ENCODE results near the gene PPARG. TPM values are rescaled to one million over a fixed set of nuclear protein-coding genes. Genes with fewer than 3 reads are reported as not detected.
A peak's percentile ranks its signal among the peaks of the same experiment; 100 is the strongest.

Gene PPARG
- total RNA-seq, 2 donors from 2014 or later = 1.5 to 18.3 TPM

- peaks cover 4% of the 10 kb centered on the region for H3K27me3 Mint-ChIP-seq
- ATAC-seq (replicated peaks) = no peak
- H3K9me3 Mint-ChIP-seq = no peaks in the 10 kb centered on the region
- H3K27ac Mint-ChIP-seq = no peak overlapping the region
- no peaks in the 10 kb centered on the region for H3K4me1 Mint-ChIP-seq
- H3K36me3 Mint-ChIP-seq (ENCODE audit: low read depth) = no peaks in the 10 kb centered on the region
- H3K4me3 Mint-ChIP-seq = no peak overlapping the region
These were observed 67.3 kb downstream of the PPARG start for GRCh38 chr3:12356175-12356574.

GRCh38 chr3:12356996-12357395, 68.1 kb downstream of the PPARG start:
- no peak overlapping the region for H3K4me3 Mint-ChIP-seq
- ATAC-seq (replicated peaks) = no peak
- no peak overlapping the region for H3K27ac Mint-ChIP-seq
- H3K9me3 Mint-ChIP-seq = no peaks in the 10 kb centered on the region
- no peaks in the 10 kb centered on the region for H3K4me1 Mint-ChIP-seq
- peaks cover 4% of the 10 kb centered on the region for H3K27me3 Mint-ChIP-seq
- no peaks in the 10 kb centered on the region for H3K36me3 Mint-ChIP-seq (ENCODE audit: low read depth)

GRCh38 chr3:12357456-12357855, 68.6 kb downstream of the PPARG start:
- Mint-ChIP-seq H3K36me3 (ENCODE audit: low read depth) (no peaks in the 10 kb centered on the region), H3K4me3 (no peak overlapping the region), H3K9me3 (no peaks in the 10 kb centered on the region), H3K27ac (no peak overlapping the region), H3K27me3 (peaks cover 4% of the 10 kb centered on the region), H3K4me1 (no peaks in the 10 kb centered on the region)
- ATAC-seq (replicated peaks) = no peak

GRCh38 chr3:12363397-12364195, 74.7 kb downstream of the PPARG start:
- Mint-ChIP-seq H3K27me3 (no peaks in the 10 kb centered on the region), H3K27ac (no peak overlapping the region), H3K9me3 (peaks cover 6% of the 10 kb centered on the region), H3K4me3 (no peak overlapping the region), H3K36me3 (ENCODE audit: low read depth) (no peaks in the 10 kb centered on the region), H3K4me1 (peaks cover 10% of the 10 kb centered on the region)
- no peak for ATAC-seq (replicated peaks)

GRCh38 chr3:12367346-12367745, 78.5 kb downstream of the PPARG start:
- no peaks in the 10 kb centered on the region for H3K27me3 Mint-ChIP-seq
- peaks cover 15% of the 10 kb centered on the region for H3K4me1 Mint-ChIP-seq
- no peak overlapping the region for H3K4me3 Mint-ChIP-seq
- peaks cover 6% of the 10 kb centered on the region for H3K9me3 Mint-ChIP-seq
- ATAC-seq (replicated peaks) = no peak
- no peaks in the 10 kb centered on the region for H3K36me3 Mint-ChIP-seq (ENCODE audit: low read depth)
- H3K27ac Mint-ChIP-seq = no peak overlapping the region

- H3K27ac Mint-ChIP-seq = no peak overlapping the region
- ATAC-seq (replicated peaks) = no peak
- H3K9me3 Mint-ChIP-seq = peaks cover 2% of the 10 kb centered on the region
- no peaks in the 10 kb centered on the region for H3K36me3 Mint-ChIP-seq (ENCODE audit: low read depth)
- no peak overlapping the region for H3K4me3 Mint-ChIP-seq
- peaks cover 8% of the 10 kb centered on the region for H3K4me1 Mint-ChIP-seq
- H3K27me3 Mint-ChIP-seq = peaks cover 6% of the 10 kb centered on the region
These were observed 80.2 kb downstream of the PPARG start for GRCh38 chr3:12369029-12369428.

- no peak overlapping the region for H3K4me3 Mint-ChIP-seq
- H3K4me1 Mint-ChIP-seq = peaks cover 5% of the 10 kb centered on the region
- H3K27me3 Mint-ChIP-seq = peaks cover 6% of the 10 kb centered on the region
- no peak overlapping the region for H3K27ac Mint-ChIP-seq
- peak; percentile 69 for ATAC-seq (replicated peaks)
- H3K9me3 Mint-ChIP-seq = no peaks in the 10 kb centered on the region
- H3K36me3 Mint-ChIP-seq (ENCODE audit: low read depth) = no peaks in the 10 kb centered on the region
These were observed 80.7 kb downstream of the PPARG start for GRCh38 chr3:12369598-12369997.

- Mint-ChIP-seq H3K36me3 (ENCODE audit: low read depth) (no peaks in the 10 kb centered on the region), H3K4me1 (peaks cover 5% of the 10 kb centered on the region), H3K4me3 (no peak overlapping the region), H3K27ac (no peak overlapping the region), H3K27me3 (peaks cover 6% of the 10 kb centered on the region), H3K9me3 (no peaks in the 10 kb centered on the region)
- ATAC-seq (replicated peaks) = no peak
These were observed 81.9 kb downstream of the PPARG start for GRCh38 chr3:12370758-12371157.

- ATAC-seq (replicated peaks) = peak; percentile 23
- Mint-ChIP-seq H3K4me3 (no peak overlapping the region), H3K27me3 (peaks cover 6% of the 10 kb centered on the region), H3K4me1 (peaks cover 5% of the 10 kb centered on the region), H3K27ac (no peak overlapping the region), H3K36me3 (ENCODE audit: low read depth) (no peaks in the 10 kb centered on the region), H3K9me3 (no peaks in the 10 kb centered on the region)
These were observed 82.8 kb downstream of the PPARG start for GRCh38 chr3:12371525-12372140.

GRCh38 chr3:12372741-12373280, 83.9 kb downstream of the PPARG start:
- ATAC-seq (replicated peaks) = no peak
- Mint-ChIP-seq H3K9me3 (no peaks in the 10 kb centered on the region), H3K27me3 (peaks cover 6% of the 10 kb centered on the region), H3K4me3 (no peak overlapping the region), H3K27ac (no peak overlapping the region), H3K4me1 (peaks cover 5% of the 10 kb centered on the region), H3K36me3 (ENCODE audit: low read depth) (no peaks in the 10 kb centered on the region)

- Mint-ChIP-seq H3K9me3 (no peaks in the 10 kb centered on the region), H3K27me3 (peaks cover 6% of the 10 kb centered on the region), H3K4me1 (no peaks in the 10 kb centered on the region), H3K4me3 (no peak overlapping the region), H3K36me3 (ENCODE audit: low read depth) (no peaks in the 10 kb centered on the region), H3K27ac (no peak overlapping the region)
- no peak for ATAC-seq (replicated peaks)
These were observed 86.7 kb downstream of the PPARG start for GRCh38 chr3:12375572-12375971.

GRCh38 chr3:12379640-12380429, 91.0 kb downstream of the PPARG start:
- H3K4me3 Mint-ChIP-seq = no peak overlapping the region
- no peak for ATAC-seq (replicated peaks)
- no peaks in the 10 kb centered on the region for H3K27me3 Mint-ChIP-seq
- peaks cover 6% of the 10 kb centered on the region for H3K4me1 Mint-ChIP-seq
- no peaks in the 10 kb centered on the region for H3K9me3 Mint-ChIP-seq
- H3K27ac Mint-ChIP-seq = no peak overlapping the region
- H3K36me3 Mint-ChIP-seq (ENCODE audit: low read depth) = no peaks in the 10 kb centered on the region

- H3K27ac Mint-ChIP-seq = no peak overlapping the region
- ATAC-seq (replicated peaks) = no peak
- H3K4me3 Mint-ChIP-seq = no peak overlapping the region
- H3K9me3 Mint-ChIP-seq = no peaks in the 10 kb centered on the region
- H3K36me3 Mint-ChIP-seq (ENCODE audit: low read depth) = no peaks in the 10 kb centered on the region
- peaks cover 6% of the 10 kb centered on the region for H3K4me1 Mint-ChIP-seq
- no peaks in the 10 kb centered on the region for H3K27me3 Mint-ChIP-seq
These were observed 91.6 kb downstream of the PPARG start for GRCh38 chr3:12380461-12380860.

GRCh38 chr3:12381199-12381598, 92.3 kb downstream of the PPARG start:
- H3K9me3 Mint-ChIP-seq = no peaks in the 10 kb centered on the region
- no peak overlapping the region for H3K4me3 Mint-ChIP-seq
- H3K27ac Mint-ChIP-seq = no peak overlapping the region
- no peaks in the 10 kb centered on the region for H3K36me3 Mint-ChIP-seq (ENCODE audit: low read depth)
- H3K27me3 Mint-ChIP-seq = no peaks in the 10 kb centered on the region
- peaks cover 6% of the 10 kb centered on the region for H3K4me1 Mint-ChIP-seq
- no peak for ATAC-seq (replicated peaks)
